GM12878 (cell line): ENCODE measurements around the gene SOAT2.

Experiments used
- CBX5 ChIP-seq: sonication (generic); IDR thresholded peaks from 2 replicates; pipeline ENCODE4 v1.6.1; 2016; ENCODE audit warnings: low read depth, moderate library complexity, mild to moderate bottlenecking, inconsistent platforms
- CHD2 ChIP-seq: IDR thresholded peaks from 2 replicates; pipeline ENCODE4 v1.6.1; 2011; ENCODE audit warnings: low read depth, low read length, improper control_type of control experiment, borderline replicate concordance
- CTCF ChIP-seq, 3 experiments: IDR thresholded peaks in 2 of 3; conservative IDR thresholded peaks in 1 of 3; 2 replicates each; pipeline ENCODE4 v1.5.1; 2011; ENCODE audit warnings: low read depth in 3 of 3, low read length in 3 of 3, mild to moderate bottlenecking in 3 of 3, control low read depth in 2 of 3, moderate library complexity in 2 of 3, inconsistent platforms in 1 of 3, mixed read lengths in 1 of 3; ENCODE audit not compliant: control insufficient read depth in 2 of 3, insufficient read depth in 1 of 3; ENCODE audit errors: extremely low read depth in 1 of 3
- GABPA ChIP-seq: IDR thresholded peaks from 2 replicates; pipeline ENCODE4 v1.6.1; 2014; ENCODE audit warnings: antibody characterized with exemption, low read depth, mild to moderate bottlenecking, inconsistent platforms
- PAX8 ChIP-seq: fragments of 450-650 bp; IDR thresholded peaks from 2 replicates; pipeline ENCODE4 v1.6.1; 2017; ENCODE audit warnings: mild to moderate bottlenecking, moderate library complexity
- POLR2A ChIP-seq: IDR thresholded peaks from 2 replicates; pipeline ENCODE4 v1.6.1; 2011; ENCODE audit warnings: low read depth, mild to moderate bottlenecking, low read length
- SUZ12 ChIP-seq: fragments of 200-600 bp; sonication (generic); IDR thresholded peaks from one replicate; pipeline ENCODE4 v1.6.1; 2018; ENCODE audit warnings: antibody characterized with exemption, mild to moderate bottlenecking; ENCODE audit not compliant: unreplicated experiment
- ZBTB40 ChIP-seq: fragments of 450-650 bp; IDR thresholded peaks from 2 replicates; pipeline ENCODE4 v1.6.1; 2016; ENCODE audit warnings: mild to moderate bottlenecking, moderate library complexity, borderline replicate concordance
- ZNF274 ChIP-seq: IDR thresholded peaks from one replicate; pipeline ENCODE4 v1.8.0; 2011; ENCODE audit not compliant: insufficient read length, insufficient read depth

DNA sequence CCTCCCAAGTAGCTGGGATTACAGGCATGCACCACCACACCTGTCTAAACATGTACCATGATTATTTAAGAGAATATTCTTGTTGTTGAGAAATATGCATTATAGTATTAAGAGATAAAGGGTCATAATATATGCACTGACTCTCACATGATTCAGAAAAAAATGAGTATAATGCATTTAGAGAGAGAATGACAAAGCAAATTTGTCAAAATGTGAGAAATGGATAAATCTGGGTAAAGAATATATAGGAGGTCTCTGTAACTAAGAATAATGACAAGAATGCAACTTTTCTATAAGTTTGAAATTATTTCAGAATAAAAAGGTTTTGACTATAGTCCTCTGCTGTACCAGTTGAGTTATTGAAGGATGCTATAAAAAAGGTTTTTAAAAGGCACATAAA lies 49.1 kb downstream of the SOAT2 start:
- TF ChIP-seq ZNF274 (no peak), CTCF (IDR thresholded peaks at IDR 0.05 in 2 of 3, conservative IDR thresholded peaks at IDR 0.05 in 1 of 3; ENCODE audit: control insufficient read depth in 2 of 3, extremely low read depth in 1 of 3, insufficient read depth in 1 of 3, low read depth in 3 of 3, low read length in 3 of 3) (no peak), POLR2A (no peak), SUZ12 (no peak), CBX5 (no peak), GABPA (no peak), PAX8 (no peak), CHD2 (no peak), ZBTB40 (no peak)
